ENCODE measurements around the gene EPB41L4A. TPM values are rescaled to one million over a fixed set of nuclear protein-coding genes. Genes with fewer than 3 reads are reported as not detected.
"Not testable (repeated sequence)": the region's sequence is repeated elsewhere in the genome, so short reads cannot be mapped to it uniquely, and the experiment has no call there.

EPB41L4A gene
- 2.6 and 2.7 TPM in 2 replicates for total RNA-seq
- long read RNA-seq, partial matches to known transcripts: 1 of 5 reads
- long read RNA-seq, other reads (novel, unspliced or antisense): 4 of 5 reads

- peaks cover 43% of the 10 kb centered on the region for H3K27me3 Mint-ChIP-seq (ENCODE audit: unreplicated experiment)
- H3K4me3 Mint-ChIP-seq (ENCODE audit: unreplicated experiment): peak within 1 kb of the TSS; percentile 76
- no peak for DNase-seq (ENCODE audit: extremely low spot score, unreplicated experiment)
- H3K36me3 Mint-ChIP-seq (ENCODE audit: unreplicated experiment): no peaks in the 10 kb centered on the region
- peaks cover 14% of the 10 kb centered on the region for H3K4me1 Mint-ChIP-seq (ENCODE audit: unreplicated experiment)
- no peak within 1 kb of the TSS for H3K27ac Mint-ChIP-seq (ENCODE audit: unreplicated experiment)
- TF ChIP-seq CTCF (IDR thresholded peaks at IDR 0.05): no peak
- H3K9me3 Mint-ChIP-seq (ENCODE audit: unreplicated experiment): no peaks in the 10 kb centered on the region
These were observed at the start of gene EPB41L4A for GRCh38 chr5:112419164-112419985. TSS of gene EPB41L4A (minus strand) at chr5:112419277. CDS start at chr5:112419039, 238 bp downstream.

- peaks cover 2% of the 10 kb centered on the region for H3K27me3 Mint-ChIP-seq (ENCODE audit: unreplicated experiment)
These were observed 48.4 kb upstream of the EPB41L4A start for GRCh38 chr5:112467485-112467884.

GRCh38 chr5:112466261-112466660 lies 47.2 kb upstream of the EPB41L4A start:
- not testable (repeated sequence) for H3K4me1 Mint-ChIP-seq (ENCODE audit: unreplicated experiment); DNase-seq (ENCODE audit: extremely low spot score, unreplicated experiment); H3K9me3 Mint-ChIP-seq (ENCODE audit: unreplicated experiment); H3K36me3 Mint-ChIP-seq (ENCODE audit: unreplicated experiment); H3K27ac Mint-ChIP-seq (ENCODE audit: unreplicated experiment); H3K27me3 Mint-ChIP-seq (ENCODE audit: unreplicated experiment); H3K4me3 Mint-ChIP-seq (ENCODE audit: unreplicated experiment)

More at GRCh38 chr5:112467485-112467884, 48.4 kb upstream of the EPB41L4A start:
- DNase-seq (ENCODE audit: extremely low spot score, unreplicated experiment): no peak
- no peak overlapping the region for H3K27ac Mint-ChIP-seq (ENCODE audit: unreplicated experiment)
- no peaks in the 10 kb centered on the region for H3K9me3 Mint-ChIP-seq (ENCODE audit: unreplicated experiment)
- no peak overlapping the region for H3K4me3 Mint-ChIP-seq (ENCODE audit: unreplicated experiment)
- H3K36me3 Mint-ChIP-seq (ENCODE audit: unreplicated experiment): no peaks in the 10 kb centered on the region
- H3K4me1 Mint-ChIP-seq (ENCODE audit: unreplicated experiment): no peaks in the 10 kb centered on the region
- TF ChIP-seq CTCF (IDR thresholded peaks at IDR 0.05): no peak

- not testable (repeated sequence) for H3K36me3 Mint-ChIP-seq (ENCODE audit: unreplicated experiment); DNase-seq (ENCODE audit: extremely low spot score, unreplicated experiment); H3K9me3 Mint-ChIP-seq (ENCODE audit: unreplicated experiment); H3K4me3 Mint-ChIP-seq (ENCODE audit: unreplicated experiment); H3K27ac Mint-ChIP-seq (ENCODE audit: unreplicated experiment); H3K4me1 Mint-ChIP-seq (ENCODE audit: unreplicated experiment); H3K27me3 Mint-ChIP-seq (ENCODE audit: unreplicated experiment)
These were observed 28.2 kb upstream of the EPB41L4A start for GRCh38 chr5:112447187-112447760.

GRCh38 chr5:112445626-112446350 lies 26.7 kb upstream of the EPB41L4A start:
- no peak overlapping the region for H3K4me3 Mint-ChIP-seq (ENCODE audit: unreplicated experiment)
- no peak for TF ChIP-seq CTCF (IDR thresholded peaks at IDR 0.05)
- H3K27ac Mint-ChIP-seq (ENCODE audit: unreplicated experiment): no peak overlapping the region
- no peaks in the 10 kb centered on the region for H3K36me3 Mint-ChIP-seq (ENCODE audit: unreplicated experiment)
- no peaks in the 10 kb centered on the region for H3K9me3 Mint-ChIP-seq (ENCODE audit: unreplicated experiment)
- H3K27me3 Mint-ChIP-seq (ENCODE audit: unreplicated experiment): no peaks in the 10 kb centered on the region
- H3K4me1 Mint-ChIP-seq (ENCODE audit: unreplicated experiment): no peaks in the 10 kb centered on the region
- DNase-seq (ENCODE audit: extremely low spot score, unreplicated experiment): no peak

GRCh38 chr5:112443932-112444331 lies 24.9 kb upstream of the EPB41L4A start:
- H3K4me1 Mint-ChIP-seq (ENCODE audit: unreplicated experiment); H3K27me3 Mint-ChIP-seq (ENCODE audit: unreplicated experiment); DNase-seq (ENCODE audit: extremely low spot score, unreplicated experiment); H3K4me3 Mint-ChIP-seq (ENCODE audit: unreplicated experiment); H3K27ac Mint-ChIP-seq (ENCODE audit: unreplicated experiment); H3K36me3 Mint-ChIP-seq (ENCODE audit: unreplicated experiment): not testable (repeated sequence)
- H3K9me3 Mint-ChIP-seq (ENCODE audit: unreplicated experiment): peaks cover 11% of the 10 kb centered on the region

Measured in osteocyte (in vitro differentiated cells).